PFSK-1 (cell line): ENCODE results near the gene B4GALT3.

ENCODE experiments used
- FOXP2 ChIP-seq: optimal IDR thresholded peaks from 2 replicates; pipeline ENCODE3; 2011; ENCODE audit warnings: borderline replicate concordance, control low read depth, inconsistent platforms; ENCODE audit not compliant: insufficient read depth; ENCODE audit errors: extremely low read length, extremely low read depth
- POLR2AphosphoS5 ChIP-seq: IDR thresholded peaks from 2 replicates; pipeline ENCODE4 v1.6.1; 2012; ENCODE audit warnings: low read depth, mild to moderate bottlenecking, control low read depth, low read length, moderate library complexity
- SIN3A ChIP-seq: IDR thresholded peaks from 2 replicates; pipeline ENCODE4 v1.6.1; 2012; ENCODE audit warnings: mild to moderate bottlenecking, low read length, moderate library complexity, borderline replicate concordance; ENCODE audit not compliant: insufficient read depth
- TAF1 ChIP-seq: IDR thresholded peaks from 2 replicates; pipeline ENCODE4 v1.6.1; 2012; ENCODE audit warnings: low read length, control low read depth, borderline replicate concordance; ENCODE audit not compliant: insufficient read depth
- TF ChIP-seq, protein P1 (sequence below), 2 experiments: IDR thresholded peaks; 2 replicates each; pipeline versions ENCODE4 v1.6.1 to v1.8.0; 2011 to 2012; ENCODE audit warnings: low read depth in 2 of 2, low read length in 2 of 2, control low read depth in 1 of 2, inconsistent platforms in 1 of 2, mild to moderate bottlenecking in 1 of 2, moderate library complexity in 1 of 2; ENCODE audit not compliant: insufficient read depth in 1 of 2

DNA sequence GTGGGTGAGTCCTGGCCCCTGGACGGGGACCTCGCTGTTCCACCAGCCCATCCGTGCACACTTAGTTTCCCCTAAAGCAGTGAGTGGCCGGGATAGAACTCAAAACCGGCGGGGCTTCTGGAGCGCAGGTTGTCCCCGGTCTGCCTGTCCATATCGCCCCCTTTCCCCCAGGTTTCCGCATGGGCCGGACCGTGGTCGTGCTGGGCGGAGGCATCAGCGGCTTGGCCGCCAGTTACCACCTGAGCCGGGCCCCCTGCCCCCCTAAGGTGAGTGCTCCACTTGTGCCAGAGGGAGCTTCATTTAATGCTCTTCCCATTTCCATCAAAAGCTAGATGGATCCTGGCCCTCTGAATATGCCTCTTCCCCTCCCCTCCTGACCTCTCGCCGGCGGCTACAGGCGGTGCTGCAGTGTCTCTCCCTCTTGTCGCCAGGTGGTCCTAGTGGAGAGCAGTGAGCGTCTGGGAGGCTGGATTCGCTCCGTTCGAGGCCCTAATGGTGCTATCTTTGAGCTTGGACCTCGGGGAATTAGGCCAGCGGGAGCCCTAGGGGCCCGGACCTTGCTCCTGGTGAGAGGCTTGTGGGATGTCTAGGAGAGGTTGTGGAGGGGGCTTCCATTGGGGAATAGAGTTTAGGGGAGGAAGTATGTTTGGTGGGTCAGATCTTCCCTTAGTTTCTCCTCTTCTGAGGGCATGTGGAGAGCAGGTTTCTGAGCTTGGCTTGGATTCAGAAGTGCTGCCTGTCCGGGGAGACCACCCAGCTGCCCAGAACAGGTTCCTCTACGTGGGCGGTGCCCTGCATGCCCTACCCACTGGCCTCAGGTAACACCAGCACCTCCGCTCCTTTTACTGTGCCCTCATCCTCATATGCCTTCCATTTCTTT, 10.4 kb downstream of the B4GALT3 start:
- TF ChIP-seq POLR2AphosphoS5 (no peak), TAF1 (no peak), SIN3A (no peak), FOXP2 (no peak)
- TF ChIP-seq, protein P1, sequence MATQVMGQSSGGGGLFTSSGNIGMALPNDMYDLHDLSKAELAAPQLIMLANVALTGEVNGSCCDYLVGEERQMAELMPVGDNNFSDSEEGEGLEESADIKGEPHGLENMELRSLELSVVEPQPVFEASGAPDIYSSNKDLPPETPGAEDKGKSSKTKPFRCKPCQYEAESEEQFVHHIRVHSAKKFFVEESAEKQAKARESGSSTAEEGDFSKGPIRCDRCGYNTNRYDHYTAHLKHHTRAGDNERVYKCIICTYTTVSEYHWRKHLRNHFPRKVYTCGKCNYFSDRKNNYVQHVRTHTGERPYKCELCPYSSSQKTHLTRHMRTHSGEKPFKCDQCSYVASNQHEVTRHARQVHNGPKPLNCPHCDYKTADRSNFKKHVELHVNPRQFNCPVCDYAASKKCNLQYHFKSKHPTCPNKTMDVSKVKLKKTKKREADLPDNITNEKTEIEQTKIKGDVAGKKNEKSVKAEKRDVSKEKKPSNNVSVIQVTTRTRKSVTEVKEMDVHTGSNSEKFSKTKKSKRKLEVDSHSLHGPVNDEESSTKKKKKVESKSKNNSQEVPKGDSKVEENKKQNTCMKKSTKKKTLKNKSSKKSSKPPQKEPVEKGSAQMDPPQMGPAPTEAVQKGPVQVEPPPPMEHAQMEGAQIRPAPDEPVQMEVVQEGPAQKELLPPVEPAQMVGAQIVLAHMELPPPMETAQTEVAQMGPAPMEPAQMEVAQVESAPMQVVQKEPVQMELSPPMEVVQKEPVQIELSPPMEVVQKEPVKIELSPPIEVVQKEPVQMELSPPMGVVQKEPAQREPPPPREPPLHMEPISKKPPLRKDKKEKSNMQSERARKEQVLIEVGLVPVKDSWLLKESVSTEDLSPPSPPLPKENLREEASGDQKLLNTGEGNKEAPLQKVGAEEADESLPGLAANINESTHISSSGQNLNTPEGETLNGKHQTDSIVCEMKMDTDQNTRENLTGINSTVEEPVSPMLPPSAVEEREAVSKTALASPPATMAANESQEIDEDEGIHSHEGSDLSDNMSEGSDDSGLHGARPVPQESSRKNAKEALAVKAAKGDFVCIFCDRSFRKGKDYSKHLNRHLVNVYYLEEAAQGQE (IDR thresholded peaks at IDR 0.05; ENCODE audit: insufficient read depth in 1 of 2, low read depth in 2 of 2, low read length in 2 of 2) = no peak
